Measurements from ENCODE around the gene BCL2. TPM values are rescaled to one million over a fixed set of nuclear protein-coding genes. Genes with fewer than 3 reads are reported as not detected.

The BCL2 gene
- 3.7 and 4.6 TPM in 2 replicates for total RNA-seq

DNA sequence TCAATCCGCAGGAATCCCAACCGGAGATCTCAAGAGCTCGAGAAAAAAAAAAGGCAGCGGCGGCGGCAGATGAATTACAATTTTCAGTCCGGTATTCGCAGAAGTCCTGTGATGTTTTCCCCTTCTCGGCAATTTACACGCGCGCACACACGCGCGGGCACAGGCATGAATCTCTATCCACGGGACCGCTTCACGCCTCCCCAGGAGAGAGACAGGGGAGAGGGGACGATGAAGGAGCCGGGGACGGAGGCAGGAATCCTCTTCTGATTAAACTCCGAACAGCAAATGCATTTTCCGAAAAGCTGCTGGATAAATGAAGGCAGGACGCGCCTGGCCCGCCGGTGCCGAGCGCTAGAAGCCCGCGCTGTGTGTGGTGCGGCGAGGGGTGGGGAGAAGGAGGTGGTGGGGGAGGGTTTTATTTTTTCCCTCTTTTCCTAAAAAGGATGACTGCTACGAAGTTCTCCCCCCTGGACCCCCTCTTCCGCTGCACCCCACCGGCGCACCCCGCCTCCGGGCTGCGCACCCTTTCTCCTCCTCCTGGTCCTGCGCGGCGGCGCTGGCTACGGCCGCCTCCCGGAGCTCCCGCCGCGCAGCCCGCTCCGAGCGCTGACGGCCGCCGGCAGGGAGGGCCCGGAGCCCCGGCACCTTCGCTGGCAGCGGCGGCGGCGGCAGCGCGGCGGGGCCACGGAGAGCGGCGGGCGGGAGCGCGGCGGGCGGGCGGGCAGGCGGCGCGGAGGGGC, at the start of gene BCL2:
Gene BCL2 (minus strand): TSS at position 387 of the 740 bp plus-strand sequence.

DNA sequence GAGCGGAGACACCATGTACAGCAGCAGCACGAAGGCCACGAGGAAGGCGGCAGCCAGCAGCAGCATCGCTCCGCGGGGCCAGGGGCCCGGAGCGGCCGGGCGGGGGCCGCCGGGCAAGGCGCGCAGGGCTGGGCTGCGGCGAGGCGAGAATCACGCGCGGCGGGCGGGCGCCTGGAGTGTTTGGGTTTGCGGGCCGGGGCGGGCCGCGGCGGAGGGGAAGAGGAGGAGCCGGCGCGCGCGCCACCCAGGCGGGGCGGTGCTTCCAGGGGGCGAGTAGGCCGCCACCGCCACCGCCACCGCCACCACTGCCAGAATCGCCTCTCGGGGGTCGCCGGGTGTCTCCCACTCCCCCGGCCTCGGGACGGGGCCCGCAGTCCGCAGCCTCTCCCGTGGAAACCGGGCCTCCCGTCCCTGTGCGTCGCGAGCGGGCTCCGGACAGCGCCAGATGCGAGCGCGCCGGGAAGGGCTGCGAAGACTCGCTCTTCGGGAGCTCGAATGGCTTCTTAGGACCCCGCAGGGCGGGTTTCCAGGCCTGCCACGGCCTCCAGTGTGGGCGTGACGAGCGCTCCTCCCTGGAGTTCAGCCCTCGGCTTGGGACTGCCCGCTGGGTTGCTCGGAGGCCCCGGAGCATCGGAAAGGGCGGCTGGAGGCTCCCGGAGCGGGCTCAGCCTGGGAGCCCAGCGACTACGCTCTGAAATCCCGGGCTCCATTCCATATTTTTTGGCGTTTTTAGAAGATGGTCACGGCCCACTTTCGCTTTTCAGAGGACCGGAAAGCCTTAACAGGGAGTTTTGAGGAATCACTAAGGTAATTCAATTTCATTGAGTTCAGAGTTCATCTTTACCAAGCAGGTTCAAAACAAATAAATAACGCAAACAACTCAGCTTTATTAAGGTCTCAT, 47.7 kb upstream of the BCL2 start, which contains the start of gene KDSR:
Gene KDSR (minus strand): TSS at position 154 of the 901 bp plus-strand sequence. CDS start 88 bp downstream, at position 66.

Small RNAs within 50 kb of the gene (small RNA-seq; reads per million reads assigned to genes)
- gene AC022726.1, result not detected

Other genes with a start within 250 kb of the BCL2 start
- gene KDSR, start 47.4 kb upstream of the BCL2 start, total RNA-seq, result 49.4 and 62.3 TPM in 2 replicates
- gene VPS4B, start 102.7 kb upstream of the BCL2 start, total RNA-seq, result 52.5 and 58.0 TPM in 2 replicates
- not detected in 2 replicates for gene SERPINB5, start 157.2 kb upstream of the BCL2 start, total RNA-seq
- gene SERPINB12, start 222.6 kb upstream of the BCL2 start, total RNA-seq, result not detected in 2 replicates

Measured in articular chondrocyte of knee joint (primary cell).